PC-3 (cell line): Measurements from ENCODE around the gene SP4. TPM values are rescaled to one million over a fixed set of nuclear protein-coding genes. Genes with fewer than 3 reads are reported as not detected.

ENCODE experiments used
- ATAC-seq: fragments of 200-7000 bp; cut with Tn5 transposase; 2 replicates; pipeline ENCODE4 v1.9.1; 2020; ENCODE audit warnings: mild to moderate bottlenecking, moderate library complexity
- BruUV-seq: library from RNA; stranded (reverse); fragments of 400-500 nt; replicated peaks from 2 replicates; lab custom pipeline; 2021; lab: Mats Ljungman, UMichigan
- CTCF ChIA-PET: fragments of 300-600 bp; sonication (Branson Sonifier 250); formaldehyde crosslinking; loops from one replicate; lab custom pipeline; 2022; ENCODE audit warnings: antibody characterized with exemption; lab: Charles Lee
- POLR2A ChIA-PET: fragments of 300-600 bp; sonication (Branson Sonifier 250); formaldehyde crosslinking; loops from one replicate; lab custom pipeline; 2022; ENCODE audit warnings: antibody characterized with exemption; ENCODE audit not compliant: unreplicated experiment; lab: Charles Lee
- DNase-seq: peaks from one replicate; pipeline ENCODE4 v3.0.0-alpha.2; 2015
- H2AFZ ChIP-seq: fragments of 300-600 bp; sonication (generic); 2 replicates; pipeline ENCODE4 v1.6.0; 2016; ENCODE audit warnings: antibody characterized with exemption, low read length
- H3F3A ChIP-seq: fragments of 300-600 bp; sonication (generic); one replicate; pipeline ENCODE4 v1.6.0; 2017; ENCODE audit warnings: antibody characterized with exemption, low read length, control low read depth, mild to moderate bottlenecking; ENCODE audit not compliant: unreplicated experiment
- H3K27ac ChIP-seq: fragments of 300-600 bp; sonication (generic); 2 replicates; pipeline ENCODE4 v1.5.1; 2016; ENCODE audit warnings: mild to moderate bottlenecking, low read length
- H3K27me3 ChIP-seq: fragments of 300-600 bp; sonication (generic); 2 replicates; pipeline ENCODE4 v1.6.1; 2016; ENCODE audit warnings: low read length, mixed read lengths
- H3K36me3 ChIP-seq: fragments of 300-600 bp; sonication (generic); 2 replicates; pipeline ENCODE4 v1.6.1; 2016; ENCODE audit warnings: low read depth, mixed run types, low read length, mixed read lengths
- H3K4me1 ChIP-seq: fragments of 300-600 bp; sonication (generic); 2 replicates; pipeline ENCODE4 v1.5.1; 2016; ENCODE audit warnings: low read length; ENCODE audit not compliant: insufficient read depth
- H3K4me2 ChIP-seq: fragments of 300-600 bp; sonication (generic); 2 replicates; pipeline ENCODE4 v1.6.0; 2016; ENCODE audit warnings: low read length
- H3K4me3 ChIP-seq: fragments of 300-600 bp; sonication (generic); 2 replicates; pipeline ENCODE4 v1.5.1; 2016; ENCODE audit warnings: mild to moderate bottlenecking, low read length, mixed read lengths
- H3K79me2 ChIP-seq: fragments of 300-600 bp; sonication (generic); 2 replicates; pipeline ENCODE4 v1.6.1; 2017; ENCODE audit warnings: low read length, mixed read lengths
- H3K9ac ChIP-seq: fragments of 300-600 bp; sonication (generic); 2 replicates; pipeline ENCODE4 v1.6.0; 2016; ENCODE audit warnings: mild to moderate bottlenecking, low read length
- H3K9me2 ChIP-seq: fragments of 300-600 bp; sonication (generic); replicated peaks from 2 replicates; pipeline ENCODE4 v1.6.1; 2016; ENCODE audit warnings: mixed run types, low read length, mixed read lengths
- H3K9me3 ChIP-seq: fragments of 300-600 bp; sonication (generic); 2 replicates; pipeline ENCODE4 v1.6.1; 2016; ENCODE audit warnings: low read length, mixed read lengths
- H4K20me1 ChIP-seq: fragments of 300-600 bp; sonication (generic); 2 replicates; pipeline ENCODE4 v1.6.1; 2016; ENCODE audit warnings: low read length, mixed read lengths
- CTCF ChIP-seq: fragments of 300-600 bp; sonication (generic); conservative IDR thresholded peaks from 2 replicates; pipeline ENCODE4 v1.5.1; 2017; ENCODE audit warnings: antibody characterized with exemption, low read depth, mild to moderate bottlenecking, low read length
- EZH2 ChIP-seq: fragments of 300-600 bp; sonication (generic); IDR thresholded peaks from one replicate; pipeline ENCODE4 v1.6.1; 2017; ENCODE audit warnings: antibody characterized with exemption, mild to moderate bottlenecking, low read length; ENCODE audit not compliant: unreplicated experiment
- EZH2phosphoT487 ChIP-seq: fragments of 300-600 bp; sonication (generic); IDR thresholded peaks from 2 replicates; pipeline ENCODE4 v1.6.1; 2018; ENCODE audit warnings: mild to moderate bottlenecking, antibody characterized with exemption, low read length, borderline replicate concordance
- intact Hi-C: fragments of 100-400 bp; cut with micrococcal nuclease; formaldehyde crosslinking; loops from 2 replicates; pipeline ENCODE4 v1.9.0; 2023
- total RNA-seq: library from RNA; depleted of rRNA; stranded (reverse); fragments of >200 nt; gene quantifications from 2 replicates; pipeline ENCODE4 v1.2.3, GENCODE V29; 2014

SP4 gene
- total RNA-seq, 1 experiment from 2014 or later: 2.5 TPM

GRCh38 chr7:21480693-21481403, 53.0 kb downstream of the SP4 start:
- Histone ChIP-seq H3K4me2 (no peak overlapping the region), H3K27me3 (no peaks in the 10 kb centered on the region), H3K9ac (no peak overlapping the region), H3K4me1 (no peaks in the 10 kb centered on the region), H3K4me3 (no peak overlapping the region), H3F3A (no peaks in the 10 kb centered on the region), H3K36me3 (peaks cover 6% of the 10 kb centered on the region; the same call in 1 of the 2 replicates), H4K20me1 (no peaks in the 10 kb centered on the region), H3K9me2 (no peaks in the 10 kb centered on the region), H3K79me2 (no peaks in the 10 kb centered on the region), H3K9me3 (no peaks in the 10 kb centered on the region), H2AFZ (no peak overlapping the region), H3K27ac (no peak overlapping the region)
- POLR2A ChIA-PET: no interaction called here
- CTCF ChIA-PET: no interaction called here
- TF ChIP-seq EZH2 (no peak), CTCF (no peak), EZH2phosphoT487 (no peak)
- intact Hi-C loops: no loop called here
- no peak for DNase-seq
- no peak for ATAC-seq
- no TSS peak for BruUV-seq

GRCh38 chr7:21486511-21486910, 58.6 kb downstream of the SP4 start:
- Histone ChIP-seq H3K79me2 (no peaks in the 10 kb centered on the region), H3K9me2 (no peaks in the 10 kb centered on the region), H3F3A (no peaks in the 10 kb centered on the region), H3K4me1 (no peaks in the 10 kb centered on the region), H3K4me3 (no peak overlapping the region), H3K36me3 (peaks cover 3% of the 10 kb centered on the region; the same call in 1 of the 2 replicates), H3K4me2 (no peak overlapping the region), H3K27ac (no peak overlapping the region), H3K27me3 (no peaks in the 10 kb centered on the region), H4K20me1 (no peaks in the 10 kb centered on the region), H3K9ac (no peak overlapping the region), H3K9me3 (no peaks in the 10 kb centered on the region), H2AFZ (no peak overlapping the region)
- no TSS peak for BruUV-seq
- no peak for ATAC-seq
- ChIA-PET POLR2A (no interaction called here), CTCF (no interaction called here)
- no peak for DNase-seq
- intact Hi-C loops: no loop called here
- no peak for TF ChIP-seq EZH2phosphoT487
- no peak for TF ChIP-seq EZH2
- no peak for TF ChIP-seq CTCF

- H3K27me3 ChIP-seq: no peaks in the 10 kb centered on the region
- H4K20me1 ChIP-seq: no peaks in the 10 kb centered on the region
- no peak overlapping the region for H3K4me3 ChIP-seq
- CTCF ChIA-PET: no interaction called here
- H3K4me2 ChIP-seq: no peak overlapping the region
- DNase-seq: no peak
- no peak for ATAC-seq
- no peaks in the 10 kb centered on the region for H3K9me2 ChIP-seq
- POLR2A ChIA-PET: no interaction called here
- no peaks in the 10 kb centered on the region for H3K9me3 ChIP-seq
- intact Hi-C loops: no loop called here
- no peak overlapping the region for H3K27ac ChIP-seq
- H3K9ac ChIP-seq: no peak overlapping the region
- no peak overlapping the region for H2AFZ ChIP-seq
- H3F3A ChIP-seq: no peaks in the 10 kb centered on the region
- H3K4me1 ChIP-seq: no peaks in the 10 kb centered on the region
- BruUV-seq: no TSS peak
- TF ChIP-seq EZH2phosphoT487 (no peak), EZH2 (no peak), CTCF (no peak)
- H3K79me2 ChIP-seq: no peaks in the 10 kb centered on the region
- H3K36me3 ChIP-seq: no peaks in the 10 kb centered on the region
These were observed 67.8 kb downstream of the SP4 start for GRCh38 chr7:21495731-21496130.
